Endothelial cell of umbilical vein (primary cell): ENCODE data around the gene MTTP. TPM values are rescaled to one million over a fixed set of nuclear protein-coding genes. Genes with fewer than 3 reads are reported as not detected.

ENCODE experiments used
- BruUV-seq: library from RNA; stranded (reverse); fragments of 400-500 nt; replicated peaks from 2 replicates; lab custom pipeline; 2021; lab: Mats Ljungman, UMichigan
- CTCF ChIA-PET: fragments of 300-600, 350-600 bp; sonication (Branson Sonifier 250); formaldehyde crosslinking; loops from one replicate; lab custom pipeline; 2021; ENCODE audit warnings: antibody characterized with exemption, inconsistent platforms; lab: Charles Lee
- POLR2A ChIA-PET: fragments of 300-600, 350-600 bp; sonication (Branson Sonifier 250); formaldehyde crosslinking; loops from one replicate; lab custom pipeline; 2021; ENCODE audit warnings: antibody characterized with exemption, inconsistent platforms; lab: Charles Lee
- DNase-seq: peaks from one replicate; pipeline ENCODE4 v3.0.0-alpha.2; 2011; ENCODE audit warnings: low read depth, low spot score
- FAIRE-seq: peaks from 2 replicates; lab custom pipeline; 2011; peaks lifted over from hg19 to GRCh38; lab: Jason Lieb, UNC
- H2AFZ ChIP-seq: 2 replicates; pipeline ENCODE4 v1.6.0; 2012; ENCODE audit warnings: low read depth, low read length, control low read depth, inconsistent platforms
- H3K27ac ChIP-seq: 2 replicates; pipeline ENCODE4 v1.5.1; 2011; ENCODE audit warnings: low read depth, mild to moderate bottlenecking, control low read depth, low read length, moderate library complexity; ENCODE audit not compliant: insufficient read depth
- H3K27me3 ChIP-seq, 2 experiments: 2 replicates each; pipeline versions ENCODE4 v1.6.0 to v1.6.1; 2011; ENCODE audit warnings: low read length in 2 of 2, mixed read lengths in 1 of 2; ENCODE audit not compliant: control insufficient read depth in 2 of 2, insufficient read depth in 2 of 2
- H3K36me3 ChIP-seq, 2 experiments: 2 replicates in 1 of 2; 3 replicates in 1 of 2; pipeline ENCODE4 v1.5.1; 2011; ENCODE audit warnings: low read length in 2 of 2, mild to moderate bottlenecking in 1 of 2, moderate library complexity in 1 of 2; ENCODE audit not compliant: control insufficient read depth in 2 of 2, insufficient read depth in 2 of 2; ENCODE audit errors: extremely low read depth in 1 of 2
- H3K4me1 ChIP-seq: 3 replicates; pipeline ENCODE4 v1.5.1; 2011; ENCODE audit warnings: mild to moderate bottlenecking, low read length; ENCODE audit not compliant: control insufficient read depth, insufficient read depth; ENCODE audit errors: extremely low read depth
- H3K4me2 ChIP-seq: 2 replicates; pipeline ENCODE4 v1.6.1; 2011; ENCODE audit warnings: low read length, control low read depth, mixed read lengths; ENCODE audit not compliant: insufficient read depth
- H3K4me3 ChIP-seq, 3 experiments: fragments of 200-600 bp in 1 of 3; sonication (generic), shearing (Covaris generic) in 1 of 3; replicated peaks in 1 of 3; 2 replicates each; pipeline ENCODE4 v1.5.1; 2011 to 2016; ENCODE audit warnings: control low read depth in 3 of 3, low read length in 3 of 3, mild to moderate bottlenecking in 2 of 3, inconsistent platforms in 1 of 3, low read depth in 1 of 3, moderate library complexity in 1 of 3; ENCODE audit not compliant: insufficient read depth in 1 of 3
- H3K79me2 ChIP-seq: 2 replicates; pipeline ENCODE4 v1.6.0; 2012; ENCODE audit warnings: low read length, inconsistent platforms; ENCODE audit not compliant: control insufficient read depth, insufficient read depth
- H3K9ac ChIP-seq: replicated peaks from 2 replicates; pipeline ENCODE3; 2011; ENCODE audit warnings: low read length, control low read depth; ENCODE audit not compliant: insufficient read depth; ENCODE audit errors: extremely low read depth
- H3K9me1 ChIP-seq: replicated peaks from 3 replicates; pipeline ENCODE4 v1.6.0; 2011; ENCODE audit warnings: mild to moderate bottlenecking, low read length; ENCODE audit not compliant: control insufficient read depth, insufficient read depth; ENCODE audit errors: extremely low read depth
- H3K9me3 ChIP-seq: replicated peaks from 2 replicates; pipeline ENCODE4 v1.5.1; 2012; ENCODE audit warnings: low read length, inconsistent platforms; ENCODE audit not compliant: control insufficient read depth, insufficient read depth
- H4K20me1 ChIP-seq: replicated peaks from 2 replicates; pipeline ENCODE3; 2011; ENCODE audit warnings: mild to moderate bottlenecking, low read length; ENCODE audit not compliant: control insufficient read depth, insufficient read depth; ENCODE audit errors: extremely low read depth
- CTCF ChIP-seq, 2 donors: IDR thresholded peaks; 1 replicate in 1 of 2; 2 replicates in 1 of 2; pipeline ENCODE4 v1.5.1; 2011; ENCODE audit warnings: low read length in 2 of 2, mild to moderate bottlenecking in 2 of 2, moderate library complexity in 2 of 2, control low read depth in 1 of 2, inconsistent platforms in 1 of 2, low read depth in 1 of 2; ENCODE audit not compliant: insufficient read depth in 1 of 2; ENCODE audit errors: extremely low read depth in 1 of 2
- FOS ChIP-seq: IDR thresholded peaks from 2 replicates; pipeline ENCODE4 v1.6.1; 2011; ENCODE audit warnings: mild to moderate bottlenecking, low read length, moderate library complexity, borderline replicate concordance; ENCODE audit not compliant: insufficient read depth
- GATA2 ChIP-seq: IDR thresholded peaks from 2 replicates; pipeline ENCODE4 v1.7.0; 2011; ENCODE audit warnings: low read depth, mild to moderate bottlenecking, moderate library complexity, mixed read lengths, low read length; ENCODE audit not compliant: insufficient read length, insufficient read depth
- JUN ChIP-seq: IDR thresholded peaks from 2 replicates; pipeline ENCODE4 v1.6.1; 2011; ENCODE audit warnings: borderline replicate concordance, low read depth; ENCODE audit not compliant: insufficient read length, insufficient read depth
- MYC ChIP-seq: IDR thresholded peaks from one replicate; pipeline ENCODE4 v1.6.1; 2011; ENCODE audit warnings: mild to moderate bottlenecking, low read depth, low read length
- dilution Hi-C: fragments of 300-500 bp; cut with MboI; formaldehyde crosslinking; loops from one replicate; pipeline ENCODE4 v1.15.0; 2019; ENCODE audit warnings: low sequenced_read_pairs; ENCODE audit not compliant: extremely low pct_ligation_motif_present
- intact Hi-C: fragments of 100-400 bp; cut with micrococcal nuclease; formaldehyde crosslinking; loops from one replicate; pipeline ENCODE4 v1.10.0; 2022
- polyA plus RNA-seq, 4 experiments: library from polyadenylated mRNA; depleted of rRNA in 3 of 4; stranded (reverse) in 3 of 4; unstranded in 1 of 4; fragments of >200 nt; gene quantifications; 2 replicates each; pipeline versions ENCODE4 v1.2.1 to v1.2.3, GENCODE V29; 2011 to 2012; ENCODE audit warnings: missing spikeins in 1 of 4
- total RNA-seq: library from RNA; stranded (reverse); gene quantifications from 2 replicates; pipeline ENCODE4 v1.2.3, GENCODE V29; 2021
- TF ChIP-seq, protein P1 (sequence below): IDR thresholded peaks from 2 replicates; pipeline ENCODE4 v1.6.1; 2011; ENCODE audit not compliant: insufficient read depth, insufficient read length

MTTP gene
- total and polyA plus RNA-seq, 2 donors (not counting 3 experiments of a cell fraction or from before 2014, with no cell fraction given) = not detected

DNA sequence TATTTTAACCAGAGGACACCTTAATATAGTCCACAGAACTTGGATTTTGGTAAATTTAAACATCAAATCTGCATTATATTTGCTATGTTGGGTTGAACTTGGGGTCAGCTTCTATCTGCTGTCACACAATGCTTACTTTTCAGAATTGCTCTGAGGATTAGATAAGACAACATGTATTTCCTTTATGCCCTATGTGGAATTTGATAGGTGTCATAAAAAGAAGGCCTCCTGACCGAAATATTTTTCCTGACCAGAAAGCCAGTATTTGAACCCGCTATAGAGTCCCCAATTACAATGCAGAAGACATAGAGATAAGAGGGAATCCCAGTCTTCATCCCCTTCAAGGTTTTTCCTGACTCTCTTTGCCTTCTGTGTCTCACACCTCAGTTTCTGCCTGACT, 4.1 kb downstream of the MTTP start:
- H3K4me2 ChIP-seq = no peak overlapping the region
- ChIA-PET CTCF (no interaction called here), POLR2A (no interaction called here)
- no TSS peak for BruUV-seq
- FAIRE-seq (no peak), DNase-seq (no peak)
- H3K9me3 ChIP-seq = no peaks in the 10 kb centered on the region
- H3K9me1 ChIP-seq = no peaks in the 10 kb centered on the region
- H3K79me2 ChIP-seq = no peaks in the 10 kb centered on the region
- dilution Hi-C loops (no loop called here), intact Hi-C loops (loop anchor here (10.0 kb wide), 1 partner anchor 1266 kb away; no protein-coding TSS in a partner anchor)
- H3K27me3 ChIP-seq = peaks cover 3 to 4% of the 10 kb centered on the region in 2 experiments
- TF ChIP-seq FOS = no peak
- TF ChIP-seq CTCF (IDR thresholded peaks at IDR 0.05; ENCODE audit: extremely low read depth in 1 of 2, insufficient read depth in 1 of 2, low read depth in 1 of 2, low read length in 2 of 2) = no peak
- TF ChIP-seq, protein P1, sequence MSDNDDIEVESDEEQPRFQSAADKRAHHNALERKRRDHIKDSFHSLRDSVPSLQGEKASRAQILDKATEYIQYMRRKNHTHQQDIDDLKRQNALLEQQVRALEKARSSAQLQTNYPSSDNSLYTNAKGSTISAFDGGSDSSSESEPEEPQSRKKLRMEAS = no peak
- TF ChIP-seq GATA2 = no peak
- TF ChIP-seq JUN = no peak
- no peak for TF ChIP-seq MYC
- H4K20me1 ChIP-seq = no peaks in the 10 kb centered on the region
- H3K36me3 ChIP-seq = no peaks in the 10 kb centered on the region
- no peak overlapping the region for H3K27ac ChIP-seq
- H2AFZ ChIP-seq = no peak overlapping the region
- H3K9ac ChIP-seq = no peak overlapping the region
- no peak overlapping the region for H3K4me3 ChIP-seq
- H3K4me1 ChIP-seq = no peaks in the 10 kb centered on the region
